Liver (tissue), 9 donors: Measurements from ENCODE around the gene HK2. TPM values are rescaled to one million over a fixed set of nuclear protein-coding genes. Genes with fewer than 3 reads are reported as not detected.

Experiments used
- DNase-seq: peaks from one replicate; pipeline ENCODE4 v3.0.0-alpha.2; 2017; ENCODE audit warnings: low spot score
- H3K27ac ChIP-seq, 2 donors: one replicate each; pipeline ENCODE4 v1.7.0; 2013; ENCODE audit warnings: inconsistent platforms in 2 of 2, low read length in 2 of 2, control low read depth in 1 of 2, low read depth in 1 of 2, mild to moderate bottlenecking in 1 of 2
- H3K27me3 ChIP-seq, 4 donors: one replicate each; pipeline versions ENCODE4 v1.6.1 to v1.7.0; 2013; ENCODE audit warnings: low read length in 3 of 4, inconsistent platforms in 1 of 4, mild to moderate bottlenecking in 1 of 4, moderate library complexity in 1 of 4; ENCODE audit not compliant: control insufficient read depth in 4 of 4, insufficient read depth in 4 of 4
- H3K36me3 ChIP-seq, 4 donors: one replicate each; pipeline versions ENCODE4 v1.6.1 to v1.7.0; 2013; ENCODE audit warnings: low read length in 3 of 4, mild to moderate bottlenecking in 3 of 4, low read depth in 1 of 4, moderate library complexity in 1 of 4; ENCODE audit not compliant: control insufficient read depth in 4 of 4, insufficient read depth in 3 of 4
- H3K4me1 ChIP-seq, 4 donors: one replicate each; pipeline versions ENCODE4 v1.6.1 to v1.7.0; 2013; ENCODE audit warnings: low read length in 3 of 4, mild to moderate bottlenecking in 3 of 4, moderate library complexity in 1 of 4; ENCODE audit not compliant: control insufficient read depth in 4 of 4, insufficient read depth in 4 of 4
- H3K4me3 ChIP-seq, 3 donors: one replicate each; pipeline versions ENCODE4 v1.6.1 to v1.7.0; 2013; ENCODE audit warnings: low read length in 3 of 3, control low read depth in 1 of 3, low read depth in 1 of 3, mild to moderate bottlenecking in 1 of 3
- H3K9ac ChIP-seq, 2 donors: one replicate each; pipeline ENCODE4 v1.7.0; 2013; ENCODE audit warnings: low read length in 2 of 2, mild to moderate bottlenecking in 2 of 2, moderate library complexity in 2 of 2, control low read depth in 1 of 2, low read depth in 1 of 2
- H3K9me3 ChIP-seq, 4 donors: one replicate each; pipeline versions ENCODE4 v1.6.1 to v1.7.0; 2013; ENCODE audit warnings: low read length in 3 of 4; ENCODE audit not compliant: control insufficient read depth in 4 of 4
- CTCF ChIP-seq: fragments of 150-350 bp; IDR thresholded peaks from 2 replicates; pipeline ENCODE4 v1.5.1; 2017; ENCODE audit warnings: improper control_type of control experiment, low read depth, low read length; ENCODE audit not compliant: missing input control
- EGR1 ChIP-seq, 2 donors: IDR thresholded peaks; 2 replicates each; pipeline ENCODE4 v1.6.1; 2016 to 2018; ENCODE audit warnings: antibody characterized with exemption in 2 of 2, low read depth in 2 of 2
- FOXA1 ChIP-seq: IDR thresholded peaks from 2 replicates; pipeline ENCODE4 v1.6.1; 2016; ENCODE audit warnings: antibody characterized with exemption
- FOXA2 ChIP-seq: IDR thresholded peaks from 2 replicates; pipeline ENCODE4 v1.6.1; 2016; ENCODE audit warnings: antibody characterized with exemption
- GABPA ChIP-seq, 2 donors: IDR thresholded peaks in 1 of 2; conservative IDR thresholded peaks in 1 of 2; 2 replicates each; pipeline ENCODE4 v1.6.1; 2016; ENCODE audit warnings: antibody characterized with exemption in 2 of 2, mild to moderate bottlenecking in 1 of 2, moderate library complexity in 1 of 2
- HNF4A ChIP-seq, 2 donors: conservative IDR thresholded peaks; 2 replicates each; pipeline ENCODE4 v1.6.1; 2016; ENCODE audit warnings: antibody characterized with exemption in 2 of 2, mild to moderate bottlenecking in 2 of 2
- HNF4G ChIP-seq: IDR thresholded peaks from 2 replicates; pipeline ENCODE4 v1.6.1; 2016; ENCODE audit warnings: antibody characterized with exemption
- JUND ChIP-seq, 2 donors: IDR thresholded peaks; 2 replicates each; pipeline ENCODE4 v1.6.1; 2016; ENCODE audit warnings: antibody characterized with exemption in 2 of 2
- NR2F2 ChIP-seq: IDR thresholded peaks from 2 replicates; pipeline ENCODE4 v1.6.1; 2016; ENCODE audit warnings: antibody characterized with exemption
- RAD21 ChIP-seq, 2 donors: IDR thresholded peaks; 2 replicates each; pipeline ENCODE4 v1.6.1; 2016; ENCODE audit warnings: antibody characterized with exemption in 2 of 2, mild to moderate bottlenecking in 2 of 2
- REST ChIP-seq: IDR thresholded peaks from 2 replicates; pipeline ENCODE4 v1.6.1; 2016; ENCODE audit warnings: antibody characterized with exemption, mild to moderate bottlenecking
- RXRA ChIP-seq, 2 donors: IDR thresholded peaks; 2 replicates each; pipeline ENCODE4 v1.6.1; 2017 to 2018; ENCODE audit warnings: antibody characterized with exemption in 2 of 2, mild to moderate bottlenecking in 1 of 2
- SP1 ChIP-seq: IDR thresholded peaks from 2 replicates; pipeline ENCODE4 v1.6.1; 2018; ENCODE audit warnings: antibody characterized with exemption, mild to moderate bottlenecking
- TAF1 ChIP-seq: conservative IDR thresholded peaks from 2 replicates; pipeline ENCODE4 v1.6.1; 2016; ENCODE audit warnings: antibody characterized with exemption, mild to moderate bottlenecking
- YY1 ChIP-seq: IDR thresholded peaks from 2 replicates; pipeline ENCODE4 v1.6.1; 2016; ENCODE audit warnings: antibody characterized with exemption, mild to moderate bottlenecking
- WGBS: extraction: QIAGEN DNeasy Blood & Tissue Kit; methylation state at CpG from one replicate; pipeline ENCODE4 v1.1.7; 2013; 5-methylcytosine and 5-hydroxymethylcytosine counted together
- polyA plus RNA-seq, 2 donors: library from polyadenylated mRNA; stranded (reverse) in 1 of 2; unstranded in 1 of 2; fragments of 200-250 nt in 1 of 2; fragments of >200 nt in 1 of 2; fragmentation: Nextera tagmentation in 1 of 2; extraction: Ambion mirVana in 1 of 2; gene quantifications; one replicate each; pipeline versions ENCODE4 v1.2.1 to v1.2.3, GENCODE V29; 2013 to 2015
- total RNA-seq, 2 donors: library from RNA; depleted of rRNA; stranded (reverse); fragments of >200 nt; gene quantifications; one replicate each; pipeline ENCODE4 v1.2.3, GENCODE V29; 2014
- TF ChIP-seq, protein P1 (sequence below): IDR thresholded peaks from 2 replicates; pipeline ENCODE4 v1.6.1; 2016; ENCODE audit warnings: antibody characterized with exemption
- TF ChIP-seq, protein P2 (sequence below): IDR thresholded peaks from 2 replicates; pipeline ENCODE4 v1.6.1; 2016; ENCODE audit warnings: antibody characterized with exemption
- TF ChIP-seq, protein P3 (sequence below): IDR thresholded peaks from 2 replicates; pipeline ENCODE4 v1.6.1; 2016; ENCODE audit warnings: antibody characterized with exemption
- donor health status: healthy.
- donor health status: healthy.
- donor health status: healthy.
- donor health status: healthy.
- donor health status: healthy.

Gene HK2
- total and polyA plus RNA-seq, 4 donors = 0.21 to 3.5 (median 1.0) TPM

DNA sequence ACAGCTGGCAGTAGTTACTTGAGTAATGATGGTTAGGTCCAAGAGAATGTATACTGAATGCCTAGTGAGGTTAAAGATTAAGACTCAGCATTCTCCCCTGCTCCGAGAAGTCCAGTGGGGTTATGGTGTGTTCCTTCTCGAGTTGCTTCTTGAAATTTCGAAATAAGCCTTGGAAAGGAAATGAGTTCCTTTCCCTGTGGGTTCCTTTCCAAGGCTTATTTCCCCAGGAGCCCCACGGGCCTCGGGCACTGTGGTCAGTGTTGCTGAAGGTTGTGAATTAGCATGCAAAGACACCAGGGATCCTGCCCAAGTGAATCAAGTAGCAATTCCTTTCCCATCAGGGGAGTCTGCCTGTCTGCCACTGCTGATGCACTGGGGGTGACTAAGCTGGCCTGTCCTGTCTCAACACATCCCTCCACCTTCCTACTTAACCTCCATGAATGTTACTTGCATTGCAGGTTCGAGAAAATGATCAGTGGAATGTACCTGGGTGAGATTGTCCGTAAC, 53.6 kb downstream of the HK2 start:
- no peak for DNase-seq
- H3K36me3 ChIP-seq = peaks cover 0 to 4% (median 0%) of the 10 kb centered on the region in 4 donors
- WGBS = 72% methylated on average over 7 of the region's 7 CpGs
- no peaks in the 10 kb centered on the region for H3K9me3 ChIP-seq
- no peaks in the 10 kb centered on the region for H3K27me3 ChIP-seq
- no peak overlapping the region for H3K4me3 ChIP-seq
- H3K9ac ChIP-seq = no peak overlapping the region
- H3K27ac ChIP-seq = no peak overlapping the region
- TF ChIP-seq FOXA2 (no peak), NR2F2 (no peak), RAD21 (IDR thresholded peaks at IDR 0.05) (no peak), REST (no peak), HNF4A (conservative IDR thresholded peaks at IDR 0.05) (no peak), GABPA (IDR thresholded peaks at IDR 0.05 in 1 of 2, conservative IDR thresholded peaks at IDR 0.05 in 1 of 2) (no peak), TAF1 (no peak), YY1 (no peak), SP1 (no peak), FOXA1 (no peak)
- TF ChIP-seq, protein P1, sequence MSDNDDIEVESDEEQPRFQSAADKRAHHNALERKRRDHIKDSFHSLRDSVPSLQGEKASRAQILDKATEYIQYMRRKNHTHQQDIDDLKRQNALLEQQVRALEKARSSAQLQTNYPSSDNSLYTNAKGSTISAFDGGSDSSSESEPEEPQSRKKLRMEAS = no peak
- TF ChIP-seq, protein P2, sequence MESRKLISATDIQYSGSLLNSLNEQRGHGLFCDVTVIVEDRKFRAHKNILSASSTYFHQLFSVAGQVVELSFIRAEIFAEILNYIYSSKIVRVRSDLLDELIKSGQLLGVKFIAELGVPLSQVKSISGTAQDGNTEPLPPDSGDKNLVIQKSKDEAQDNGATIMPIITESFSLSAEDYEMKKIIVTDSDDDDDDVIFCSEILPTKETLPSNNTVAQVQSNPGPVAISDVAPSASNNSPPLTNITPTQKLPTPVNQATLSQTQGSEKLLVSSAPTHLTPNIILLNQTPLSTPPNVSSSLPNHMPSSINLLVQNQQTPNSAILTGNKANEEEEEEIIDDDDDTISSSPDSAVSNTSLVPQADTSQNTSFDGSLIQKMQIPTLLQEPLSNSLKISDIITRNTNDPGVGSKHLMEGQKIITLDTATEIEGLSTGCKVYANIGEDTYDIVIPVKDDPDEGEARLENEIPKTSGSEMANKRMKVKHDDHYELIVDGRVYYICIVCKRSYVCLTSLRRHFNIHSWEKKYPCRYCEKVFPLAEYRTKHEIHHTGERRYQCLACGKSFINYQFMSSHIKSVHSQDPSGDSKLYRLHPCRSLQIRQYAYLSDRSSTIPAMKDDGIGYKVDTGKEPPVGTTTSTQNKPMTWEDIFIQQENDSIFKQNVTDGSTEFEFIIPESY = no peak
- TF ChIP-seq, protein P3, sequence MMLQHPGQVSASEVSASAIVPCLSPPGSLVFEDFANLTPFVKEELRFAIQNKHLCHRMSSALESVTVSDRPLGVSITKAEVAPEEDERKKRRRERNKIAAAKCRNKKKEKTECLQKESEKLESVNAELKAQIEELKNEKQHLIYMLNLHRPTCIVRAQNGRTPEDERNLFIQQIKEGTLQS = no peak
- no peaks in the 10 kb centered on the region for H3K4me1 ChIP-seq

- H3K27me3 ChIP-seq = no peaks in the 10 kb centered on the region
- DNase-seq = no peak
- H3K9me3 ChIP-seq = no peaks in the 10 kb centered on the region
- TF ChIP-seq FOXA1 (no peak), SP1 (no peak), HNF4A (conservative IDR thresholded peaks at IDR 0.05) (no peak), EGR1 (IDR thresholded peaks at IDR 0.05; ENCODE audit: low read depth in 2 of 2) (no peak), GABPA (IDR thresholded peaks at IDR 0.05 in 1 of 2, conservative IDR thresholded peaks at IDR 0.05 in 1 of 2) (no peak), RXRA (IDR thresholded peaks at IDR 0.05) (no peak), CTCF (no peak), REST (no peak), HNF4G (no peak), FOXA2 (no peak), JUND (IDR thresholded peaks at IDR 0.05) (no peak)
- TF ChIP-seq, protein P1 = no peak
- peaks cover 0 to 4% (median 0%) of the 10 kb centered on the region in 4 donors for H3K36me3 ChIP-seq
- H3K9ac ChIP-seq = no peak overlapping the region
- H3K4me3 ChIP-seq = no peak overlapping the region
- H3K4me1 ChIP-seq = no peaks in the 10 kb centered on the region
- WGBS = 87% methylated on average over 8 of the region's 8 CpGs
- H3K27ac ChIP-seq = no peak overlapping the region
These were observed 54.2 kb downstream of the HK2 start for GRCh38 chr2:74887960-74888700.
